GM18499 (cell line): Measurements from ENCODE around the gene SHANK1.
"Not testable (repeated sequence)": the region's sequence is repeated elsewhere in the genome, so short reads cannot be mapped to it uniquely, and the experiment has no call there.

Experiments used
- ATAC-seq: cut with Tn5 transposase; IDR thresholded peaks from one replicate; pipeline ENCODE4 v1.9.1; 2021; ENCODE audit warnings: moderate number of reproducible peaks; ENCODE audit not compliant: insufficient read depth, unreplicated experiment

The SHANK1 gene

GRCh38 chr19:50612504-50613404 lies 106.8 kb downstream of the SHANK1 start:
- ATAC-seq = not testable (repeated sequence)
